Adrenal gland (tissue), 12 donors: ENCODE data around the gene C1D. TPM values are rescaled to one million over a fixed set of nuclear protein-coding genes. Genes with fewer than 3 reads are reported as not detected.

Experiments
- DNase-seq, 7 donors: peaks; one replicate each; pipeline ENCODE4 v3.0.0-alpha.2; 2019 to 2020
- H3K27ac ChIP-seq, 5 donors: fragments of 200-600 bp; sonication (generic) in 4 of 5; 1 replicate in 3 of 5; 2 replicates in 2 of 5; pipeline versions ENCODE4 v1.5.1 to v1.8.0; 2016 to 2020; ENCODE audit warnings: mild to moderate bottlenecking in 1 of 5
- H3K27me3 ChIP-seq: fragments of 200-600 bp; 2 replicates; pipeline ENCODE4 v1.8.0; 2021
- H3K36me3 ChIP-seq, 2 donors: fragments of 200-600 bp; replicated peaks in 1 of 2; 1 replicate in 1 of 2; 2 replicates in 1 of 2; pipeline versions ENCODE4 v1.5.1 to v1.8.0; 2018 to 2022
- H3K4me1 ChIP-seq, 2 donors: fragments of 200-600 bp; replicated peaks in 1 of 2; 1 replicate in 1 of 2; 2 replicates in 1 of 2; pipeline versions ENCODE4 v1.5.1 to v1.8.0; 2018 to 2021
- H3K4me3 ChIP-seq, 4 donors: fragments of 200-600 bp; sonication (generic) in 3 of 4; one replicate each; pipeline ENCODE4 v1.5.1; 2016 to 2018
- H3K9me3 ChIP-seq, 3 donors: fragments of 200-600 bp; sonication (generic) in 1 of 3; replicated peaks in 1 of 3; 1 replicate in 2 of 3; 2 replicates in 1 of 3; pipeline versions ENCODE4 v1.5.1 to v1.8.0; 2016 to 2021
- POLR2A ChIP-seq, 2 donors: fragments of 450-650 bp; IDR thresholded peaks; one replicate each; pipeline ENCODE4 v1.6.1; 2017; ENCODE audit warnings: antibody characterized with exemption in 2 of 2, mild to moderate bottlenecking in 2 of 2, moderate library complexity in 1 of 2
- WGBS, 4 donors: extraction: QIAGEN DNeasy Blood & Tissue Kit in 2 of 4; methylation state at CpG; one replicate each; pipeline versions ENCODE4 v1.1.5 to v1.1.7; 2013 to 2017; 5-methylcytosine and 5-hydroxymethylcytosine counted together
- intact Hi-C, 2 donors: fragments of 100-400 bp; cut with DNase I; formaldehyde crosslinking; loops; one replicate each; pipeline versions ENCODE4 v1.14.1 to v1.15.0; 2022 to 2023
- polyA plus RNA-seq, 3 donors: library from polyadenylated mRNA; stranded (reverse); fragments of 200-250 nt in 2 of 3; fragments of 350-450 nt in 1 of 3; fragmentation: Illumina TruSeq in 1 of 3; extraction: RNeasy Lipid Tissue Mini Kit (QIAGEN cat#74804) in 1 of 3; gene quantifications; one replicate each; pipeline ENCODE4 v1.2.3, GENCODE V29; 2013 to 2014
- total RNA-seq, 9 donors: library from RNA; depleted of rRNA in 4 of 9; stranded (reverse); fragments of >200 nt in 4 of 9; fragments of 120-200 nt in 1 of 9; fragmentation: NEBNext Ultra II Directional in 1 of 9; extraction: Animal tissue kit (Norgen Biotek cat#: 25700) in 1 of 9; gene quantifications; one replicate each; pipeline versions ENCODE4 v1.1.0 to v1.2.4, GENCODE V29; 2013 to 2023
- TF ChIP-seq, protein P1 (sequence below), 6 experiments: fragments of 450-650 bp in 4 of 6; fragments of 200-600 bp in 2 of 6; sonication (generic) in 1 of 6; IDR thresholded peaks; 1 replicate in 5 of 6; 2 replicates in 1 of 6; pipeline versions ENCODE4 v1.5.1 to v1.8.0; 2016 to 2021; ENCODE audit warnings: antibody characterized with exemption in 6 of 6, mild to moderate bottlenecking in 2 of 6, moderate library complexity in 1 of 6
- donor health status: healthy with polysubstance abuse.
- donor health status: Bipolar disorder and iron deficiency.
- donor health status: DM: yes; HTN: yes; CAD: no.
- donor health status: DM: no; HTN: no; CAD: no.
- donor health status: DM: no; HTN: no; CAD: no.
- donor health status: DM: yes; HTN: yes; CAD: no.

C1D gene
- total and polyA plus RNA-seq, 12 donors, result 7.3 to 77.8 (median 22.9) TPM

DNA sequence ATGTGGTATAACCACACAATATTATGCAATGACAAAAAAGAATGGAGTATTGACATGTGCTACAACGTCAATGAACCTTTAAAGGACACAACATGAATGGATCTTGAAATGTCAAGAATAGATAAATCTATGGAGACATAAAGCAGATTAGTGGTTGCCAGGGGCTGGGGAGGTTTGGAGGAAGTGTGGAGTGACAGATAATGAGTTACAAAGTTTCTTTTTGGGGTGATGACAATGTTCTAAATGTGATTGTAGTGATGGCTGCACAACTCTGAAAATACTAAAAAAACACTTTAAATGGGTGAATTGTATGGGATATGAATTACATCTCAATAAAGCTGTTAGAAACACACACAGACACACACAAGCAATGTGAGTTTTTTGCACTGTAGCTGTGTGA lies 37.4 kb upstream of the C1D start:
- H3K4me1 ChIP-seq, result no peaks in the 10 kb centered on the region
- H3K36me3 ChIP-seq, result no peaks in the 10 kb centered on the region
- no peaks in the 10 kb centered on the region for H3K9me3 ChIP-seq
- H3K4me3 ChIP-seq, result no peak overlapping the region
- intact Hi-C loops, result no loop called here
- no peak for DNase-seq
- 46 to 53% (median 50%) methylated on average over 1 of the region's 1 CpG for WGBS, 4 donors
- TF ChIP-seq, protein P1, sequence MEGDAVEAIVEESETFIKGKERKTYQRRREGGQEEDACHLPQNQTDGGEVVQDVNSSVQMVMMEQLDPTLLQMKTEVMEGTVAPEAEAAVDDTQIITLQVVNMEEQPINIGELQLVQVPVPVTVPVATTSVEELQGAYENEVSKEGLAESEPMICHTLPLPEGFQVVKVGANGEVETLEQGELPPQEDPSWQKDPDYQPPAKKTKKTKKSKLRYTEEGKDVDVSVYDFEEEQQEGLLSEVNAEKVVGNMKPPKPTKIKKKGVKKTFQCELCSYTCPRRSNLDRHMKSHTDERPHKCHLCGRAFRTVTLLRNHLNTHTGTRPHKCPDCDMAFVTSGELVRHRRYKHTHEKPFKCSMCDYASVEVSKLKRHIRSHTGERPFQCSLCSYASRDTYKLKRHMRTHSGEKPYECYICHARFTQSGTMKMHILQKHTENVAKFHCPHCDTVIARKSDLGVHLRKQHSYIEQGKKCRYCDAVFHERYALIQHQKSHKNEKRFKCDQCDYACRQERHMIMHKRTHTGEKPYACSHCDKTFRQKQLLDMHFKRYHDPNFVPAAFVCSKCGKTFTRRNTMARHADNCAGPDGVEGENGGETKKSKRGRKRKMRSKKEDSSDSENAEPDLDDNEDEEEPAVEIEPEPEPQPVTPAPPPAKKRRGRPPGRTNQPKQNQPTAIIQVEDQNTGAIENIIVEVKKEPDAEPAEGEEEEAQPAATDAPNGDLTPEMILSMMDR (IDR thresholded peaks at IDR 0.05), result no peak
- no peak for TF ChIP-seq POLR2A (IDR thresholded peaks at IDR 0.05)
- H3K27me3 ChIP-seq, result no peaks in the 10 kb centered on the region
- H3K27ac ChIP-seq, result no peak overlapping the region

- H3K4me1 ChIP-seq, result no peaks in the 10 kb centered on the region
- no peaks in the 10 kb centered on the region for H3K27me3 ChIP-seq
- 84 to 92% (median 88%) methylated on average over 8 of the region's 8 CpGs for WGBS, 4 donors
- no peak overlapping the region for H3K4me3 ChIP-seq
- DNase-seq, result no peak
- no peak for TF ChIP-seq POLR2A (IDR thresholded peaks at IDR 0.05)
- TF ChIP-seq, protein P1 (IDR thresholded peaks at IDR 0.05), result no peak
- intact Hi-C loops, result no loop called here
- no peaks in the 10 kb centered on the region for H3K9me3 ChIP-seq
- no peaks in the 10 kb centered on the region for H3K36me3 ChIP-seq
- H3K27ac ChIP-seq, result no peak overlapping the region
These were observed 36.5 kb upstream of the C1D start for GRCh38 chr2:68099260-68099659.

- WGBS, 4 donors, result 70 to 88% (median 74%) methylated on average over 3 of the region's 3 CpGs
- H3K4me1 ChIP-seq, result no peaks in the 10 kb centered on the region
- no peak overlapping the region for H3K4me3 ChIP-seq
- H3K27ac ChIP-seq, result no peak overlapping the region
- DNase-seq, result no peak
- intact Hi-C loops, result no loop called here
- no peaks in the 10 kb centered on the region for H3K9me3 ChIP-seq
- H3K36me3 ChIP-seq, result no peaks in the 10 kb centered on the region
- TF ChIP-seq, protein P1 (IDR thresholded peaks at IDR 0.05), result no peak
- H3K27me3 ChIP-seq, result no peaks in the 10 kb centered on the region
These were observed 35.5 kb upstream of the C1D start for GRCh38 chr2:68098291-68098797.

DNA sequence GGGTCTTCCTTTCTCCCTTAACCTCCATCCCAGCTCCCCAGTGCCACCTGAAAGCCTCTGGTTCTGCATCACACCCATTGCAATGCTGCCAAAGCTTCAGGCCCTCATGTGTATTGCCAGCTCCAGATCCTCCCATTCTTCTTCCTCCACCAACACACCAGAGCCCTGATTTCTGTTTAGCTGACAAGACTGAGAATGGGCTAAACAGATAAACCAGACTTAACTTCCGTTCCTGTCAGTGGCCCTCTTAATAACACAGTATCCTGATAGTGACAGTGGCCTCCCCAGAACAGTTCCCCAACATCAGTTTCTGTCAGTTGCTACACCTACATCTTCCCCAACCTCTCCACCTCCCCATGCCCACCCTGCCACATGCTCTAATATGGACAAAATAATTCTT lies 31.3 kb upstream of the C1D start:
- H3K4me3 ChIP-seq, result no peak overlapping the region
- H3K27me3 ChIP-seq, result no peaks in the 10 kb centered on the region
- TF ChIP-seq POLR2A (IDR thresholded peaks at IDR 0.05), result no peak
- TF ChIP-seq, protein P1 (IDR thresholded peaks at IDR 0.05), result no peak
- H3K9me3 ChIP-seq, result no peaks in the 10 kb centered on the region
- H3K27ac ChIP-seq, result no peak overlapping the region
- 93 to 96% (median 94%) methylated on average over 1 of the region's 1 CpG for WGBS, 4 donors
- no peak for DNase-seq
- no peaks in the 10 kb centered on the region for H3K36me3 ChIP-seq
- intact Hi-C loops, result no loop called here
- no peaks in the 10 kb centered on the region for H3K4me1 ChIP-seq
